ENCODE measurements around the gene FMO1. TPM values are rescaled to one million over a fixed set of nuclear protein-coding genes. Genes with fewer than 3 reads are reported as not detected.

Gene FMO1
- total and polyA plus RNA-seq, 10 of the 15 experiments (the other 5 are each of a cell fraction or from before 2014, with no cell fraction given) = not detected

GRCh38 chr1:171247501-171247900 is 793 bp upstream of the FMO1 start (continued):
- no peak for TF ChIP-seq IRF3 (IDR thresholded peaks at IDR 0.05)
- no peak for TF ChIP-seq BHLHE40 (IDR thresholded peaks at IDR 0.05; ENCODE audit: borderline replicate concordance in 1 of 2, low read depth in 2 of 2, low read length in 1 of 2)
- no peak for TF ChIP-seq CTCF (IDR thresholded peaks at IDR 0.05 in 2 of 3, conservative IDR thresholded peaks at IDR 0.05 in 1 of 3; ENCODE audit: control insufficient read depth in 2 of 3, extremely low read depth in 1 of 3, insufficient read depth in 1 of 3, low read depth in 3 of 3, low read length in 3 of 3)
- no peak for TF ChIP-seq ZSCAN29 (IDR thresholded peaks at IDR 0.05)
- TF ChIP-seq SIN3A (IDR thresholded peaks at IDR 0.05; ENCODE audit: low read depth, low read length) = no peak
- TF ChIP-seq USF1 (IDR thresholded peaks at IDR 0.05; ENCODE audit: borderline replicate concordance, extremely low read length, insufficient read depth, low read depth, low read length) = no peak
- TF ChIP-seq RELA (IDR thresholded peaks at IDR 0.05; ENCODE audit: borderline replicate concordance, partially characterized antibody) = no peak
- no peak for TF ChIP-seq SUPT20H (IDR thresholded peaks at IDR 0.05; ENCODE audit: borderline replicate concordance, control insufficient read depth, low read depth, low read length)
